PC-9 (cell line): ENCODE data around the gene DHCR7.

Experiments
- CTCF ChIP-seq: fragments of 200-600 bp; sonication (generic); conservative IDR thresholded peaks from 2 replicates; pipeline ENCODE4 v1.6.1; 2017; ENCODE audit warnings: mixed run types, antibody characterized with exemption, mild to moderate bottlenecking, moderate library complexity
- EZH2 ChIP-seq: fragments of 200-600 bp; sonication (generic); IDR thresholded peaks from 2 replicates; pipeline ENCODE4 v1.8.0; 2017; ENCODE audit warnings: antibody characterized with exemption, low read depth

- TF ChIP-seq CTCF (no peak), EZH2 (no peak)
These were observed 19.0 kb upstream of the DHCR7 start for GRCh38 chr11:71467164-71467563.
